Measurements from ENCODE around the gene ABCB6. TPM values are rescaled to one million over a fixed set of nuclear protein-coding genes. Genes with fewer than 3 reads are reported as not detected.

ABCB6 gene
- total RNA-seq, 3 donors from 2014 or later, result 14.8 to 17.2 (median 15.4) TPM

DNA sequence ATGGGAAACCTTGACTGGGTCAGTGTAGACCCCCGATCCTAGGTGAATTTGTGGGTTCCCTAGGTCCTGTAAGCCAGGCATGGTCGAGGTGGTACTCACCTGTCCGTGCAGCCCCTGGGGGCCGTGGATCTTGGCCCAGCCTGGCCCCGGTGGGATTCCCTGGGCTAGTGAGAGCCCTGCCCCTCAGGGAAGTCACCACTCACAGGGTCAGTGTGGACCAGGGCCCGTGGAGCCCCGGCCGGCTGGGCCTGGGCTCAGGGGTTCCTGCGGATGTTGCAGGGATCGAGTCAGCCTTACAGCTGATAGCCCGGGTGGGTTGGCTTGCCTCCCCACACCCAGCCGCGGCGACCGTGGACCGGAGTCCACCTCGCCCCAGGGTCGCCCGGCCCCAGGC, 10.2 kb upstream of the ABCB6 start:
- ATAC-seq, result no peak
- H3K36me3 Mint-ChIP-seq (ENCODE audit: insufficient read depth), result peaks cover 32% of the 10 kb centered on the region

DNA sequence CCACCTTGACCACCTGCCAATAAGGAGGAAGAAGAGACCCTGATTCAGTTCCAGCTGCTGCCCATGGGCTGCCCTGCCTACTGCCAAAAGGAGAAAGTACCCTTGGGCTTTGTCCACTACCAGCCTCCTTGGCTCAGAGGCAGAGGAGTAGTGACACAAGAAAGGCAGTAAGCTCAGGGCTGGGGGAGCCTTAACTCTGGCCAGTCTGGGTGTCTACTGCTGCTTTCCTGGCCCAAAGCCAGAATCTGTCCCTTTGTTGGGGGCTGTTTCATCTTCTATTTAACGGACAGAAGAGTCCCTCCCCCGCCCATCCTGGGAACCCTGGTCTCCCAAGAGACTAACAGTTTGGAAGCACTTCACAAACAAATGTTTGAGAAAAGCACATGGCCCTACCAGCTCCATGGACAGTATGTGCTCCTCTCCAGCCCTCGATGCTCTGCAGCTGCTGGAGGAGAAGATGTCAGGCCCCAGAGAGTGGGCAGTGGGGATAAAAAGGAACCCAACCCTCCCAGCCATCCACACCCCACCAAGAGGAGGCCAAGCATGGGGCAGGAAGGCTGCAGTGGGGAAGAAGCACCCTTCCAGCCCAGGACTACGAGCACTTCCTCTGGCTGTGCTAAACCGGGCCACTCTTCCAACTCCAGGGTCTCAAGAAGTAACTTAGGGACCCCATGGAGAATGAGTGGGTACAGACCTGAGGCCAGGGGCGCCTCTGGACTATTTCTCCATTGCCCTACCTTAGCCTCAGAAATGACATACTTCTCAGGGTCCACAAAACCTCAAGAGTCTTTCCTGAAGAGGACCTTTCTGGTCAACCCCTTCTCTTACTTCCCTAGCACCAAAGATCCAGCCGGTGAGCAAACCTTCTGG, 9.5 kb upstream of the ABCB6 start:
- H3K4me1 Mint-ChIP-seq (ENCODE audit: low read depth), result peaks cover 52% of the 10 kb centered on the region
- no peak for ATAC-seq
- H3K4me3 Mint-ChIP-seq, result peak overlapping the region; percentile 94
- H3K27me3 Mint-ChIP-seq (ENCODE audit: low read depth), result no peaks in the 10 kb centered on the region
- peaks cover 32% of the 10 kb centered on the region for H3K36me3 Mint-ChIP-seq (ENCODE audit: insufficient read depth)
- no peaks in the 10 kb centered on the region for H3K9me3 Mint-ChIP-seq
- DNase-seq, result no peak

More for the DNA sequence above, 10.2 kb upstream of the ABCB6 start:
- Mint-ChIP-seq H3K4me3 (peak overlapping the region; percentile 94), H3K9me3 (no peaks in the 10 kb centered on the region), H3K27me3 (ENCODE audit: low read depth) (no peaks in the 10 kb centered on the region), H3K4me1 (ENCODE audit: low read depth) (peaks cover 52% of the 10 kb centered on the region)
- DNase-seq, result no peak

DNA sequence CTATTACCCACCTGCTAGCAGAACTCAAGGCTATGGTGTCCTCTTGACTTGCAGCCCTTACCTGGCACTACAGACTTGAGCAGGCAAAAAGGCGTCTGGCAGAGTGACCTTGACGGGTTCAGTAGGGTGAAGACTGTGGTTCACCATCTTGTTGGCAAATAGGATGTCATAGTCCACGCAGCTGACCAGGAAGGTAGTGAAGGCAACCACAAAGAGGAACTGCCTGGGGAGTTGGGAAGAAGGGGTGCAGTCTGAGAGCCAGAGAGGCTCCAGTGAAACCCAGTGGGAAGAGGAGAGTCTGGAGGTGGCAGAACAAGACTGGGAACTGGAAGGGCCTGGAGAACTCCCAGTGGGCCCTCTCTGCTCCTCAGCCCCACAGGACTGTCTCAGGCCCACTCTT, 6.6 kb upstream of the ABCB6 start:
- Mint-ChIP-seq H3K4me3 (no peak overlapping the region), H3K9me3 (no peaks in the 10 kb centered on the region), H3K4me1 (ENCODE audit: low read depth) (peaks cover 28% of the 10 kb centered on the region), H3K27me3 (ENCODE audit: low read depth) (no peaks in the 10 kb centered on the region), H3K36me3 (ENCODE audit: insufficient read depth) (peaks cover 27% of the 10 kb centered on the region)
- no peak for DNase-seq
- no peak for ATAC-seq

DNA sequence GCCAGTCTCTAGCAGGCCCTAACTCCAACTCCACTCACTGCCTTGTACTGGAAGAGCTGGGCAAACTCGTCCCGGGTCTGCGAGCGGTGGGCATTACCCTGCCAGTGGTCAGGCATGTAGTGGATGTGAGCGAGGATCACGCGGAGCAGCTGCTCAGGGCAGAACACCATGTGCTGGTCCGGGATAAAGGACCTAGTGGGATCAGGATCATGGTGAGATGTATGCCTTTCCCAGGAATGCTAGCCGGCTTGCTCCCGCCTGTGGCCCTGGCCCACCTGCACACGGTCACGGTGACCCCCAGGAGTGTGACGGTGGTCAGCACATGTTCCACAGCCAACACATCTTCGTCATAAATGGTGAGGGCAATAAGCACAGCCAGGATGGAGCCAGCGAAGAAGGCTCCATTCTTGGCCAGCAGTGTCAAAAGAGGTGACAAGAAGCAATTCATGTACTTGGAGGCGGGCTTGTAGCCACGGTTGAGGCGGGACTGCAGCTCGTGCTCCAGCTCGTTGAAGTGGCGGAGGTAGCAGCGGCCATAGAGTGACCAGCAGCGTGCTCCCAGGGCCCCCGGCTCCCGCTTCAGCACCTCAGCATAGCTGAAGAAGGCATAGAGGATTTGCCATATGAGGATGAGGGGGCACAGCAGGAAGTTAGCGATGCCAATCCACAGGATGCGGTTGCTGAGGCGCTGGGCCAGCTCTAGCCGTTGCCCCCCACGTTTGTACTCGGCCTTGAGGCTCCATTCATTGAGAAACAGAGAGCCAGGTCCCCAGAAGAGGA, 5.3 kb upstream of the ABCB6 start:
- no peak for DNase-seq
- Mint-ChIP-seq H3K36me3 (ENCODE audit: insufficient read depth) (peaks cover 27% of the 10 kb centered on the region), H3K4me3 (no peak overlapping the region), H3K27me3 (ENCODE audit: low read depth) (no peaks in the 10 kb centered on the region), H3K4me1 (ENCODE audit: low read depth) (peaks cover 27% of the 10 kb centered on the region), H3K9me3 (no peaks in the 10 kb centered on the region)
- no peak for ATAC-seq

GRCh38 chr2:219221957-219222518, 3.3 kb upstream of the ABCB6 start:
- Mint-ChIP-seq H3K36me3 (ENCODE audit: insufficient read depth) (peaks cover 27% of the 10 kb centered on the region), H3K4me3 (no peak overlapping the region)

DNA sequence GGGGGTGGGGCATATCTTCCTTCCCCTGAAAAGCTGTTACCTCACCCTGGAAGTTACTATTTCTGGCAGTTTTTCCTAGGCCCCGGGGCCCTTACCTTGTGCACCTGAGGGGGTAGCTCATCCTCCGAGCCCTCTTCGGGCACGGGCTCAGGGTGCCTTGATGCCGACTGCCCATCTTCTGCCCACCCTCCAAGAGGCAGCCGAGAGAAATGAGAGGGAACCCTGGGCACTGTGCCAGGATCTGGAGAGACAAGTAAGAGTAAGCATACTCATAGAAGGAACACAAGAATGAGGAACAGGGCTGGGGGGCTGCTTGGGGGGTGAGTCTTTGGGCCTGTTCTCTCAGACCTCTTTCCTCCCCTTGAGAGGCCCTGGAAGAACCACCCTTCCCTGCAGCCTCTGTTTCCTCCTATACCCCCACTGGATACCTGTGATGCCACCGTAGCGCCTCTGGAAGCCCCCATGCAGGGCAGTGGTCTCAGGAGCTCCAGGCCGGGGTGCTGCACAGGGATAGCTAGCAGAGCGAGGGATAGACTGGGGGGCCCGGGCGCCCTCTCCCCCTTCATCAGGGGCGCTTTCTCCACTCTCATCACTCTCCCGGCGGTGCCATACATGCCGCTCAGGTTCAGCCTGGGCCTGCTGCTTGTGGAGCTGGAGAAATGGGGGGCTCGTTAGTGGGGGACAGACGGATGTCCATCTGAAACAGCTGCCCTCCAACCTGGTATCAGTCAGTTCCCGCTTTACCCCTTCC, 2.1 kb upstream of the ABCB6 start:
- DNase-seq (no peak), ATAC-seq (no peak)
- no peak overlapping the region for H3K4me3 Mint-ChIP-seq
- no peaks in the 10 kb centered on the region for H3K27me3 Mint-ChIP-seq (ENCODE audit: low read depth)
- peaks cover 17% of the 10 kb centered on the region for H3K4me1 Mint-ChIP-seq (ENCODE audit: low read depth)
- no peaks in the 10 kb centered on the region for H3K9me3 Mint-ChIP-seq
- H3K36me3 Mint-ChIP-seq (ENCODE audit: insufficient read depth), result peaks cover 23% of the 10 kb centered on the region

More at GRCh38 chr2:219221957-219222518, 3.3 kb upstream of the ABCB6 start:
- DNase-seq (no peak), ATAC-seq (no peak)
- peaks cover 19% of the 10 kb centered on the region for H3K4me1 Mint-ChIP-seq (ENCODE audit: low read depth)
- no peaks in the 10 kb centered on the region for H3K27me3 Mint-ChIP-seq (ENCODE audit: low read depth)
- no peaks in the 10 kb centered on the region for H3K9me3 Mint-ChIP-seq

GRCh38 chr2:219219784-219220532, 1.2 kb upstream of the ABCB6 start:
- DNase-seq (no peak), ATAC-seq (no peak)
- Mint-ChIP-seq H3K4me3 (no peak overlapping the region), H3K9me3 (no peaks in the 10 kb centered on the region), H3K36me3 (ENCODE audit: insufficient read depth) (peaks cover 21% of the 10 kb centered on the region), H3K4me1 (ENCODE audit: low read depth) (peaks cover 17% of the 10 kb centered on the region), H3K27me3 (ENCODE audit: low read depth) (no peaks in the 10 kb centered on the region)

DNA sequence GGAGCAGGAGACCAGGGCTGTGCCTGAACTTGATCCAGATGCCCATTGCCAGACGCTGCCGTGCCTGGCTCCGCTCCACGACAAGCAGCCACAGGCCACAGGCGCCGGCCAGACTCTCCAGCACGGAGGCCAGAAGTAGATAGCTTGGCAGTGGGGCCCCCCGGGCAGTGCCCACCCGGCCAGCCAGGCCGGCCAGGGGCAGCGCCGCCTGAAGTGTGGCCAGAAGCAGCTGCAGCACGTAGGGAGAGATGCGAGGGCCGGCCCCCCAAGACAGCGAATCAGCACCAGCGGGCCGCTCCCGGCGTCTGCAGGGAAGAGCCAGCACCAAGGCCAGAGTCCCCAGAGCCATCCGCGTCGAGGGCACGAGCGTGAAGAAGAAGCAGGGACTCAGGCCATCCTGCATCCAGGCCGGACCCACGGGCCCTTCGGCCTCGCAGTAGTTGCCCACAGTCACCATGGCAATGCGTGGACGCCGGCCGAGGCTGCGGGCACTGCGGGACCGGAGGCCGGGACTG, 484 bp downstream of the ABCB6 start:
- peaks cover 17% of the 10 kb centered on the region for H3K4me1 Mint-ChIP-seq (ENCODE audit: low read depth)
- no peaks in the 10 kb centered on the region for H3K27me3 Mint-ChIP-seq (ENCODE audit: low read depth)
- H3K9me3 Mint-ChIP-seq, result no peaks in the 10 kb centered on the region
- H3K36me3 Mint-ChIP-seq (ENCODE audit: insufficient read depth), result peaks cover 17% of the 10 kb centered on the region
- peak overlapping the region; percentile 86 for H3K4me3 Mint-ChIP-seq
- DNase-seq, result no peak
- ATAC-seq, result peak; percentile 49 to 59

- Mint-ChIP-seq H3K27me3 (ENCODE audit: low read depth) (no peaks in the 10 kb centered on the region), H3K36me3 (ENCODE audit: insufficient read depth) (peaks cover 18% of the 10 kb centered on the region), H3K4me1 (ENCODE audit: low read depth) (peaks cover 17% of the 10 kb centered on the region), H3K9me3 (no peaks in the 10 kb centered on the region), H3K4me3 (no peak overlapping the region)
- ATAC-seq (no peak), DNase-seq (no peak)
Observed at GRCh38 chr2:219216535-219216915, 2.2 kb downstream of the ABCB6 start.

DNA sequence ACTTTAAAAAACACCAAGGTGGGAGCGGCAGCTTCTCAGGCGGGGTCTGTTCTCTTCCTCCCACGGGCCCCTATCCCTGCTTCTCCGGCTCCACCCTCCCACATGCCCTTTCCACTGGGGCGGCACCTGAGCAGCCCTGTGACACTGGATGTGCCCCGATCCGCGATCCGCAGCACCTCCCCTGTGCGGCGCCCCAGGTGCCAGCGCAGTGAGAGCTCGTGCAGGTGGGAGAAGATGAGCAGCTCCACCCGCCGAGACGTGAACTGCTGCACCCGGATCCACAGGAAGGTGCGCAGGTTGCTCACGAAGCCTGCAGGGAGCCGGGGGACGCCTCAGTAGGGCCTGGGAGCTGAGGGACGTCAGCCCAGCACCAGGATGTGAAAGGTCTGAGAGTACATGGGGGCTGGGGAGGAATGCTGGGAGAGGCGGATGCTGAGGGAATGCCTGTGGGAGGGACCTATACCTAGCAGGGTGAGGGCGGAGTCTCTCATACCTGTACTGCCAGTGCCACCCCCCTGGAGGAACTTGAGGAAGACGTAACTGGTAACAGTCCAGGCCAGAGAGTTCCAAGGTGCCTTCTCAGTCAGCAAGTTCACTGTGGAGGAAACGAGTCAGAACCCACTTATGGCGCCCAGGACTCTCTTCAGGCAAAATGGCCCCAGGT, 2.8 kb downstream of the ABCB6 start:
- no peak for ATAC-seq
- H3K4me3 Mint-ChIP-seq, result no peak overlapping the region

DNA sequence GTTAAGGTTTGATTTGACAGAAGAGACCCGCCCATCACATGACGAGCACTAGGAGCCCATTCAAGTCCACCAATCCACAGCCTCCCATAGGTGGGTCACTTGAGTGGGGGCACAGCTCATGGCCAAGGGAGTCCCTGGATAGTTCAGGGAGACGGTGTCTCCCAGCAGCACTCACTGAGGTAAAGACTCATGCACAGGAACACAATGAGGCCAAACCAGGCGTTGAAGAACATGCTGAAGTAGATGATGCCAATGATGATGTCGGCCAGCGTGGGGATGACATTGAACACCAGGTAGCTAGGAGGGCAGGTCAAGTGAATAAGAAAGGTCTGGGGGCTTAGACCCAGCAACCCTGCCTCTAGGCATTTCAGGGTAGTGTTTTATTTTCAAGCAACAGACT, 4.0 kb downstream of the ABCB6 start:
- H3K36me3 Mint-ChIP-seq (ENCODE audit: insufficient read depth), result peaks cover 14% of the 10 kb centered on the region
- no peak for ATAC-seq
- no peak for DNase-seq
- H3K27me3 Mint-ChIP-seq (ENCODE audit: low read depth), result no peaks in the 10 kb centered on the region
- peaks cover 24% of the 10 kb centered on the region for H3K4me1 Mint-ChIP-seq (ENCODE audit: low read depth)
- H3K4me3 Mint-ChIP-seq, result no peak overlapping the region
- H3K9me3 Mint-ChIP-seq, result no peaks in the 10 kb centered on the region

More for the DNA sequence above, 2.8 kb downstream of the ABCB6 start:
- Mint-ChIP-seq H3K9me3 (no peaks in the 10 kb centered on the region), H3K27me3 (ENCODE audit: low read depth) (no peaks in the 10 kb centered on the region), H3K4me1 (ENCODE audit: low read depth) (peaks cover 22% of the 10 kb centered on the region), H3K36me3 (ENCODE audit: insufficient read depth) (peaks cover 14% of the 10 kb centered on the region)
- no peak for DNase-seq

- Mint-ChIP-seq H3K4me3 (no peak overlapping the region), H3K27me3 (ENCODE audit: low read depth) (no peaks in the 10 kb centered on the region), H3K9me3 (no peaks in the 10 kb centered on the region), H3K36me3 (ENCODE audit: insufficient read depth) (peaks cover 14% of the 10 kb centered on the region), H3K4me1 (ENCODE audit: low read depth) (peaks cover 24% of the 10 kb centered on the region)
- DNase-seq, result no peak
- ATAC-seq, result no peak
Observed at GRCh38 chr2:219214141-219214540, 4.6 kb downstream of the ABCB6 start.

- DNase-seq (no peak), ATAC-seq (no peak)
- Mint-ChIP-seq H3K27me3 (ENCODE audit: low read depth) (no peaks in the 10 kb centered on the region), H3K4me1 (ENCODE audit: low read depth) (peaks cover 25% of the 10 kb centered on the region), H3K4me3 (no peak overlapping the region), H3K9me3 (no peaks in the 10 kb centered on the region), H3K36me3 (ENCODE audit: insufficient read depth) (peaks cover 14% of the 10 kb centered on the region)
Observed at GRCh38 chr2:219213486-219214071, 5.2 kb downstream of the ABCB6 start.

Measured in activated T-cell treated with anti-CD3 and anti-CD28 coated beads, Interleukin-2, amount 50 U/mL, for 4 hours (primary cell).